Uterus (tissue), 4 donors: Measurements from ENCODE around the gene TNFRSF4. TPM values are rescaled to one million over a fixed set of nuclear protein-coding genes. Genes with fewer than 3 reads are reported as not detected.

Experiments
- DNase-seq, 2 donors: peaks; one replicate each; pipeline ENCODE4 v3.0.0-alpha.2; 2019 to 2020
- H3K27ac ChIP-seq, 2 donors: fragments of 200-600 bp; sonication (generic); 1 replicate in 1 of 2; 2 replicates in 1 of 2; pipeline ENCODE4 v1.5.1; 2016 to 2018
- H3K27me3 ChIP-seq, 2 donors: fragments of 200-600 bp; sonication (generic); one replicate each; pipeline ENCODE4 v1.5.1; 2018 to 2019; ENCODE audit warnings: control low read depth in 1 of 2
- H3K36me3 ChIP-seq, 2 donors: fragments of 200-600 bp; sonication (generic); one replicate each; pipeline ENCODE4 v1.5.1; 2019; ENCODE audit warnings: control low read depth in 1 of 2
- H3K4me1 ChIP-seq, 2 donors: fragments of 200-600 bp; sonication (generic); one replicate each; pipeline ENCODE4 v1.5.1; 2018 to 2019; ENCODE audit warnings: control low read depth in 1 of 2
- H3K4me3 ChIP-seq, 2 donors: fragments of 200-600 bp; sonication (generic); 1 replicate in 1 of 2; 2 replicates in 1 of 2; pipeline ENCODE4 v1.5.1; 2018 to 2019; ENCODE audit warnings: mild to moderate bottlenecking in 1 of 2
- H3K9me3 ChIP-seq, 2 donors: fragments of 200-600 bp; sonication (generic); one replicate each; pipeline ENCODE4 v1.5.1; 2019; ENCODE audit warnings: control low read depth in 1 of 2
- POLR2A ChIP-seq, 2 donors: fragments of 450-650 bp; IDR thresholded peaks; one replicate each; pipeline ENCODE4 v1.6.1; 2016; ENCODE audit warnings: antibody characterized with exemption in 2 of 2, mild to moderate bottlenecking in 1 of 2, moderate library complexity in 1 of 2
- intact Hi-C: fragments of 100-400 bp; cut with DNase I; formaldehyde crosslinking; loops from one replicate; pipeline ENCODE4 v1.15.1; 2023; ENCODE audit warnings: low total_unique reads
- total RNA-seq, 4 donors: library from RNA; depleted of rRNA in 3 of 4; stranded (reverse); fragments of >200 nt in 3 of 4; gene quantifications; one replicate each; pipeline versions ENCODE4 v1.1.0 to v1.2.4, GENCODE V29; 2014 to 2023
- TF ChIP-seq, protein P1 (sequence below), 4 experiments: fragments of 200-600 bp in 2 of 4; fragments of 450-650 bp in 2 of 4; sonication (generic) in 2 of 4; IDR thresholded peaks; one replicate each; pipeline ENCODE4 v1.5.1; 2016 to 2019; ENCODE audit warnings: antibody characterized with exemption in 4 of 4, mild to moderate bottlenecking in 2 of 4, moderate library complexity in 1 of 4
- donor health status: DM: yes; HTN: yes; CAD: no.

TNFRSF4 gene
- total RNA-seq, 4 donors from 2014 or later, result 1.3 to 1.5 TPM; not detected in 2

DNA sequence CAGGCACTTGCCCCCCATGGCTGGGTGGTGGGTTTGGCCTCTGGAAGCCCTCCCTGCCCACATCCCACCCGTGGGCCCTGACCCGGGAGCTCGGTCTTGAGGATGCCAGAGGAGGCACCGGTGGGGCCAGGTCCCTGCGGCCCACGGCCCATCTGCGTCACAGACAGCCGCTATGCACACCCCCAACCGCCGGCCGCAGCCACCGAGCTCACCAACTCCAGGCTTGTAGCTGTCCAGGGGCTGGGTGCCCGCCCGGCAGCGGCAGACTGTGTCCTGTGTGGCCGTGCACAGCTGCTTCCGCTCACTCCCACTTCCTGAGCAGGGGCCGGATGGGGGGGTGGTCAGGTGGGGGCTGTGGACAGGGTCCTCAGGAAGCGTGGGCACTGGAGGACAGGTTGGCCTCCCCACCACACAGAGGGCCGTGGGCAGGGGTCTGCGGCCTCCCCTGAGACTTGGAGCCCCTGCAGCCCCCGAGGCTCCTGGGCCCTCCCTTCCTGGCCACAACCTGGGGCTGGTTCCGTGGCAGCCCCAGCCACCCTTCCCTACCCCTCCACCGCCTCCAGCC is 1.1 kb downstream of the TNFRSF4 start:
- no peak for DNase-seq
- intact Hi-C loops, result no loop called here
- TF ChIP-seq, protein P1, sequence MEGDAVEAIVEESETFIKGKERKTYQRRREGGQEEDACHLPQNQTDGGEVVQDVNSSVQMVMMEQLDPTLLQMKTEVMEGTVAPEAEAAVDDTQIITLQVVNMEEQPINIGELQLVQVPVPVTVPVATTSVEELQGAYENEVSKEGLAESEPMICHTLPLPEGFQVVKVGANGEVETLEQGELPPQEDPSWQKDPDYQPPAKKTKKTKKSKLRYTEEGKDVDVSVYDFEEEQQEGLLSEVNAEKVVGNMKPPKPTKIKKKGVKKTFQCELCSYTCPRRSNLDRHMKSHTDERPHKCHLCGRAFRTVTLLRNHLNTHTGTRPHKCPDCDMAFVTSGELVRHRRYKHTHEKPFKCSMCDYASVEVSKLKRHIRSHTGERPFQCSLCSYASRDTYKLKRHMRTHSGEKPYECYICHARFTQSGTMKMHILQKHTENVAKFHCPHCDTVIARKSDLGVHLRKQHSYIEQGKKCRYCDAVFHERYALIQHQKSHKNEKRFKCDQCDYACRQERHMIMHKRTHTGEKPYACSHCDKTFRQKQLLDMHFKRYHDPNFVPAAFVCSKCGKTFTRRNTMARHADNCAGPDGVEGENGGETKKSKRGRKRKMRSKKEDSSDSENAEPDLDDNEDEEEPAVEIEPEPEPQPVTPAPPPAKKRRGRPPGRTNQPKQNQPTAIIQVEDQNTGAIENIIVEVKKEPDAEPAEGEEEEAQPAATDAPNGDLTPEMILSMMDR (IDR thresholded peaks at IDR 0.05), result no peak
- no peak for TF ChIP-seq POLR2A (IDR thresholded peaks at IDR 0.05)
- H3K27ac ChIP-seq, result no peak overlapping the region
- H3K4me3 ChIP-seq, result no peak overlapping the region
- peaks cover 0 to 12% of the 10 kb centered on the region in 2 donors for H3K4me1 ChIP-seq
- H3K36me3 ChIP-seq, result no peaks in the 10 kb centered on the region
- H3K9me3 ChIP-seq, result no peaks in the 10 kb centered on the region
- no peaks in the 10 kb centered on the region for H3K27me3 ChIP-seq

- H3K9me3 ChIP-seq, result no peaks in the 10 kb centered on the region
- peaks cover 0 to 12% of the 10 kb centered on the region in 2 donors for H3K4me1 ChIP-seq
- intact Hi-C loops, result no loop called here
- no peaks in the 10 kb centered on the region for H3K36me3 ChIP-seq
- no peak for TF ChIP-seq POLR2A (IDR thresholded peaks at IDR 0.05)
- TF ChIP-seq, protein P1 (IDR thresholded peaks at IDR 0.05), result no peak
- no peak for DNase-seq
- peaks cover 0 to 4% of the 10 kb centered on the region in 2 donors for H3K27me3 ChIP-seq
- H3K27ac ChIP-seq, result no peak overlapping the region
- no peak overlapping the region for H3K4me3 ChIP-seq
These were observed 2.2 kb downstream of the TNFRSF4 start for GRCh38 chr1:1211541-1212441.

DNA sequence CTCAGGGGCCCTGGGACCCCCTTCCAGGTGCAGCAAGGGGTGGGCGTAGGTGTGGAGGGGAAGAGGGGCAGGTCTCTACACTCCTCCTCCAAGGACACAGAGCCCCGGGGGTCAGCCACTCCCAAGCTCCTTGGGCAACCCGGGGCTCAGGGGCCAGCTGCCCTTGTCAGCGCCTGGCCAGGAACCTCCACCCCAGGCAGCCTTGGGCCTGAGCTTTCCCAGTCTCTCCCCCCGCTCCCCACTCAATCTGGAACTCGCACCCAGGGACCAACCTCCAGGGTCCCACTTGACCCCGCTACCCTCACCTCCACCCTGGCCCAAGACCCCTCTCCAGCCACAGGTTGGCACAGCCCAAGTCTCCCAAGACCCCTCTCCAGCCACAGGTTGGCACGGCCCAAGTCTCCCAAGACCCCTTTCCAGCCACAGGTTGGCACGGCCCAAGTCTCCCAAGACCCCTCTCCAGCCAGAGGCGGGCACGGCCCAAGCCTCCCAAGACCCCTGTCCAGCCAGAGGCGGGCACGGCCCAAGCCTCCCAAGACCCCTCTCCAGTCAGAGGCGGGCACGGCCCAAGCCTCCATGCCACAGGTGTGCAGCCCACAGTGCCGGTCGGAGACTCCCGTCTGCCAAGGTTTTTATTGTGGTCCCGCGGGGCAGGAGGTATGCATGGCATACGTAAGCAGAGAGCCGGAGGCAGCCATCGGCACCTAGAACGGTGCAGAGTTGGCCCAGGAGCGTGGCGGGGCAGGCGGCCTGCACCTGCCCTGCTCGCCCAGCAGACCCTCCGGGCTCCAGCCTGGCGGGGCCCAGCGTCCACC is 3.0 kb downstream of the TNFRSF4 start:
- DNase-seq, result no peak
- Histone ChIP-seq H3K27ac (no peak overlapping the region), H3K36me3 (no peaks in the 10 kb centered on the region), H3K27me3 (peaks cover 0 to 4% of the 10 kb centered on the region in 2 donors), H3K4me3 (no peak overlapping the region), H3K9me3 (no peaks in the 10 kb centered on the region), H3K4me1 (peaks cover 0 to 19% of the 10 kb centered on the region in 2 donors)
- intact Hi-C loops, result no loop called here
- TF ChIP-seq, protein P1 (IDR thresholded peaks at IDR 0.05), result no peak
- no peak for TF ChIP-seq POLR2A (IDR thresholded peaks at IDR 0.05)

DNA sequence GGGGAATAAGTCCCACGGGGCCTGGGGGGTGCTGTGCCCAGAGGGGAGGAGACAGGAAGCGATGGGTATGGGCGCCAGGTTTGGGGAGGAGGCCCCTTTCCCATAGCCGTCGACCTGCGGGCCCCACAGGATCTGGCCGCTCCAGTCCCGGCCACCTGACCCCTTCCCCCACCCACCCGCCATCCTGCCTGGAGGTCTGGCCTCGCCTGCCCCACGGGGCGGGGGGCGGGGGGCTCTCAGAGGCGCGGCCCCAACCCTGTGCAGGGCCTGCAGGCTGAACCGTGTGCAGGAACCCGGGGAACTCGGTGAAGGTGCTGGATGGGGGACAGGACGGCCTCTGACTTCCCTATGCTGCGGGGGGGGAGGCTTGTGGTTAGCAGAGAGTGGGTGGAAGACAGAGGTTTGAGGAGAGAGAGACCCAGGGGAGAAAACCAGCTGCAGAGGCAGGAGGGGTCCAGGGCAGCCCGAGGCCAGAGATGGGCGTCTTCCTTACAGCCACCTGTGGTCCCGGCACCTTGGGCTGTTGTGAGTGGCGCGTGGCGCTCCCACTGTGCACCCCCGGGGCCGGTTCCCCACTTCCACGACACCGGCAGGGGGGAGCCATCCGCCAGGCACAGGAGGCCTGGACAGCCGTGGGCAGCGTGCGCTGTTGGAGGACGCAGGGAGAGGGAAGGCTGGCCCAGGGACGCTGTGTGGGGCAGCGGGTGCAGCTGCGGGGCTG is 5.1 kb downstream of the TNFRSF4 start:
- DNase-seq, result no peak
- intact Hi-C loops, result no loop called here
- Histone ChIP-seq H3K4me1 (peaks cover 0 to 19% of the 10 kb centered on the region in 2 donors), H3K27me3 (peaks cover 0 to 4% of the 10 kb centered on the region in 2 donors), H3K36me3 (no peaks in the 10 kb centered on the region), H3K27ac (no peak overlapping the region), H3K9me3 (no peaks in the 10 kb centered on the region), H3K4me3 (no peak overlapping the region)
- TF ChIP-seq POLR2A (IDR thresholded peaks at IDR 0.05), result no peak
- TF ChIP-seq, protein P1 (IDR thresholded peaks at IDR 0.05), result no peak
